Measurements from ENCODE around the gene DOK5. TPM values are rescaled to one million over a fixed set of nuclear protein-coding genes. Genes with fewer than 3 reads are reported as not detected.

The DOK5 gene
- total RNA-seq, 6 experiments from 2014 or later: 0.14 TPM; not detected in 5

DNA sequence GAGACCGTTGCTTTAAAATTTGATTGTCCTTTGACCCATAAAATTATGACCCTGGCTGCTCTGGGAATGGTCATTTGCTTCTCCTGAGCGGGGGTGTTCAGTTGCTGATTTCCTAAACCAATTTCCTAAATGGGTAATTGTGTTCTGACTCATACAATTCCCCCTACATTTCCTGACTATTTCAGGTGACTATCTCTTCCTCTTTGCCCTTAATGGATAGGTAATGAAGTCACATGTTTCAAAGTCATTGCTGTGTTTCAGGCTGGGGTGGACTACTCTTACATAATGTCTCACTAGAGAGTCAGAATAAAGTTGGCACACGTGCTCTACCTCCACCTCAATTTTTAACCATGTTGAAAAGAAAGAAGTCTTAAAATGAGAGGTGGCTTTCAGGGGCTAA, 109.8 kb downstream of the DOK5 start:
- no peaks in the 10 kb centered on the region for H3K27me3 Mint-ChIP-seq (ENCODE audit: insufficient read depth)
- no peak overlapping the region for H3K4me3 Mint-ChIP-seq
- TF ChIP-seq, protein P1, sequence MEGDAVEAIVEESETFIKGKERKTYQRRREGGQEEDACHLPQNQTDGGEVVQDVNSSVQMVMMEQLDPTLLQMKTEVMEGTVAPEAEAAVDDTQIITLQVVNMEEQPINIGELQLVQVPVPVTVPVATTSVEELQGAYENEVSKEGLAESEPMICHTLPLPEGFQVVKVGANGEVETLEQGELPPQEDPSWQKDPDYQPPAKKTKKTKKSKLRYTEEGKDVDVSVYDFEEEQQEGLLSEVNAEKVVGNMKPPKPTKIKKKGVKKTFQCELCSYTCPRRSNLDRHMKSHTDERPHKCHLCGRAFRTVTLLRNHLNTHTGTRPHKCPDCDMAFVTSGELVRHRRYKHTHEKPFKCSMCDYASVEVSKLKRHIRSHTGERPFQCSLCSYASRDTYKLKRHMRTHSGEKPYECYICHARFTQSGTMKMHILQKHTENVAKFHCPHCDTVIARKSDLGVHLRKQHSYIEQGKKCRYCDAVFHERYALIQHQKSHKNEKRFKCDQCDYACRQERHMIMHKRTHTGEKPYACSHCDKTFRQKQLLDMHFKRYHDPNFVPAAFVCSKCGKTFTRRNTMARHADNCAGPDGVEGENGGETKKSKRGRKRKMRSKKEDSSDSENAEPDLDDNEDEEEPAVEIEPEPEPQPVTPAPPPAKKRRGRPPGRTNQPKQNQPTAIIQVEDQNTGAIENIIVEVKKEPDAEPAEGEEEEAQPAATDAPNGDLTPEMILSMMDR (IDR thresholded peaks at IDR 0.05): no peak
- H3K36me3 Mint-ChIP-seq (ENCODE audit: low read depth): no peaks in the 10 kb centered on the region
- peaks cover 39% of the 10 kb centered on the region for H3K9me3 Mint-ChIP-seq
- H3K27ac Mint-ChIP-seq: no peak overlapping the region
- no peaks in the 10 kb centered on the region for H3K4me1 Mint-ChIP-seq (ENCODE audit: low read depth)
- DNase-seq: no peak

DNA sequence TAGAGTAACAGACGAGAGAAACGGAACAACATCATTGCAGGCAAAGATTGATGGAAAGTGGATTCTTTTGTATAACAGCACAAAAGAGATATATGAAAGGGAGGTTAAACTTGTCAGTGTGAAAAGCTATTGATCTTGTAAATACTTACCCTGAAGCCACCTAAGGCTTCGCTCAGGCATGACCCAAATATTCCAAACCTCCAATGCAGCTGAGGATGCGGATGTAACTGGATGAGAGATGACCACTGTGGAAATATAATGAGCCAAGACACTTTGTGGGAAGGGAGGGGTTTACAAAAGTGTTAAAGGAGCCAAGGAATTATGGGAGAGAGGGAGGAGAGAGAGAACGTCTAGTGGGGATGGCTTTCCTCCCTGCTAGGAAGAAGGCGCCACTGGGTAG, 112.0 kb downstream of the DOK5 start:
- Mint-ChIP-seq H3K27me3 (ENCODE audit: insufficient read depth) (no peaks in the 10 kb centered on the region), H3K36me3 (ENCODE audit: low read depth) (no peaks in the 10 kb centered on the region), H3K4me1 (ENCODE audit: low read depth) (no peaks in the 10 kb centered on the region), H3K4me3 (no peak overlapping the region), H3K27ac (no peak overlapping the region), H3K9me3 (peaks cover 44% of the 10 kb centered on the region)
- no peak for DNase-seq
- TF ChIP-seq, protein P1 (IDR thresholded peaks at IDR 0.05): no peak

DNA sequence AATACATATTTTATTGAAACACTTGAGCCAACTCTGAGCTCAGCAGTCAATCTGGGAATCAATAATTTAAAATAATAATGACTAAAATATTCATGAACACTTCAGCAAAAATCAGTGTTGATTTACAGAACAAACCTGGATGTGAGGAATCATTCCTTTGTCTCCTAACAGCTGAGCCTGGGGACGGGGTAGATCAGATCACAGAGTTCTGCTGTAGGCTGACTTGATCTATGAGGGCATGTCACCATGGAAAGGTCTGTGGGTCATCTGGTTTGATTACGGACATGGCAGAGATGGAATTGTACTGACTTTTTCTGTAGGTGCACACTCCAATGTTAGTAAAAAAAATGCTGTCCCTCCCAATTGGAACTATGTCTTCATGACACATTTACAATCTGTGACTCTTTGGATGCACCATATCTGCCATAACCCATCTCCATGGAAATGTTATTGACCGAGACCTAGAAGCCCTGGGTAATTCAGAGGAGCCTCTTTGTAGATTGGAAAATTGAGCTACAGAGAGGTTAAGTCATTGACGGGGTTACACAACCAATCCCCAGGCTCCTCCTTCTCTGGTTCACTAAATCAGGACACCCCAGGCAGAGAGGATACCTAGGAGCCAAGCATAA, 114.1 kb downstream of the DOK5 start:
- Mint-ChIP-seq H3K9me3 (peaks cover 28% of the 10 kb centered on the region), H3K4me3 (no peak overlapping the region), H3K27me3 (ENCODE audit: insufficient read depth) (no peaks in the 10 kb centered on the region), H3K4me1 (ENCODE audit: low read depth) (no peaks in the 10 kb centered on the region), H3K36me3 (ENCODE audit: low read depth) (no peaks in the 10 kb centered on the region), H3K27ac (no peak overlapping the region)
- TF ChIP-seq, protein P1 (IDR thresholded peaks at IDR 0.05): no peak
- no peak for DNase-seq

DNA sequence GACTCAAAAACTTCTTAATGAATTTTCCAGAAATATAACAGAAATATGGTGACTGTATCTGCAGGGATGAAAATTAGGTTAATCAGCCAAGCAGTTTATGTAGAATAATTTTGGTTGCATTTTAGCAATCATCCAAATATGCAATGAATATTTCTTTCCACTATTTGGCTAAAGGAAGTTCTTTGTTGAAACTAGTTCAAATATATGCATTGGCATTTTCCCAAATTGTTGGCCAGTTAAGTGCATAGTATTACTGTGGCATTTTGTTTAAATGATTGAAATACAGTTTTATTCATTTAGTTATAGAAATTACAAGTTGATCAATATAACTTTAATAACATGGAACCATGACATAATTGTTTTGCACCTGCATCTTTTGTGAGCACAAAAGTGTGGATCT, 115.5 kb downstream of the DOK5 start:
- TF ChIP-seq, protein P1 (IDR thresholded peaks at IDR 0.05): no peak

DNA sequence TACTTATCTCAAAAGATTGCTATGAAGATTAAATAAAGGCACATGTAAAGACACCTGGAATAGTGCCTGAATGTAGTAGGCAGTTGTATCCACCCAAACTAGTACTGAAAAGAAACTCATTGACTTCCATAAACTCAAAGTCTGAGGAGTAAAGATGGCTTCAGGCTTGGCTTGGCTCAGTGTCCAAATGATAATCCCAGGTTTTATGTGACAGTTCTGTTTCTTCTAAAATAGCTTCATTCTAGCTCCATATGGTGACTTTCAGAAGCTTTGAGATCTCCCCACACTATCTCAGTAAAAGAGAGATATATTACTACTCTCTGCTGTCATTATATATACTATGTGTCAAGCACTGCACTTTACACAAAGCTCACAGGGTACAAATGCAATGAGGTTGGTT, 121.3 kb downstream of the DOK5 start:
- DNase-seq: no peak
- Mint-ChIP-seq H3K27me3 (ENCODE audit: insufficient read depth) (peaks cover 1% of the 10 kb centered on the region; the same call in 1 of the 2 replicates), H3K9me3 (peaks cover 36% of the 10 kb centered on the region), H3K4me3 (no peak overlapping the region), H3K36me3 (ENCODE audit: low read depth) (0 out of 2 replicates have a peak, but pooled peaks cover 4% of the 10 kb centered on the region), H3K4me1 (ENCODE audit: low read depth) (no peaks in the 10 kb centered on the region), H3K27ac (no peak overlapping the region)
- TF ChIP-seq, protein P1 (IDR thresholded peaks at IDR 0.05): no peak

More for the DNA sequence above, 115.5 kb downstream of the DOK5 start:
- Mint-ChIP-seq H3K4me3 (no peak overlapping the region), H3K4me1 (ENCODE audit: low read depth) (no peaks in the 10 kb centered on the region), H3K9me3 (peaks cover 37% of the 10 kb centered on the region), H3K27me3 (ENCODE audit: insufficient read depth) (no peaks in the 10 kb centered on the region), H3K27ac (no peak overlapping the region), H3K36me3 (ENCODE audit: low read depth) (no peaks in the 10 kb centered on the region)
- DNase-seq: no peak
